K562 (cell line): ENCODE results near the gene KRT35. TPM values are rescaled to one million over a fixed set of nuclear protein-coding genes. Genes with fewer than 3 reads are reported as not detected.

Source experiments
- BRCA1 ChIP-seq, 2 experiments: fragments of 450-650 bp in 1 of 2; sonication (generic) in 1 of 2; formaldehyde crosslinking in 1 of 2; IDR thresholded peaks; 2 replicates each; pipeline versions ENCODE4 v1.5.0 to v1.6.1; 2017 to 2020; ENCODE audit warnings: mild to moderate bottlenecking in 1 of 2, missing genetic modification reagents in 1 of 2
- CEBPG ChIP-seq, 3 experiments: fragments of 200-800 bp in 1 of 3; sonication (Bioruptor generic) in 1 of 3; sonication (generic) in 1 of 3; formaldehyde crosslinking in 1 of 3; IDR thresholded peaks in 2 of 3; conservative IDR thresholded peaks in 1 of 3; 2 replicates each; pipeline versions ENCODE4 v1.6.1 to v1.8.0; 2016 to 2022; ENCODE audit warnings: missing compliant biosample characterization in 2 of 3, missing genetic modification characterization in 2 of 3, mild to moderate bottlenecking in 1 of 3, missing genetic modification reagents in 1 of 3
- FOSL1 ChIP-seq: fragments of 200-800 bp; sonication (Bioruptor generic); conservative IDR thresholded peaks from 2 replicates; pipeline ENCODE4 v1.6.1; 2016; ENCODE audit warnings: missing genetic modification characterization, missing compliant biosample characterization
- HDAC2 ChIP-seq: fragments of 450-650 bp; IDR thresholded peaks from 2 replicates; pipeline ENCODE4 v1.6.1; 2016; ENCODE audit warnings: mild to moderate bottlenecking
- KAT7 ChIP-seq: sonication (generic); formaldehyde crosslinking; IDR thresholded peaks from 2 replicates; pipeline ENCODE4 v1.8.0; 2022; ENCODE audit warnings: missing genetic modification reagents, mild to moderate bottlenecking, borderline replicate concordance
- KLF1 ChIP-seq: fragments of 450-650 bp; IDR thresholded peaks from 2 replicates; pipeline ENCODE4 v1.6.1; 2016; ENCODE audit warnings: missing genetic modification characterization, missing compliant biosample characterization
- NCOR1 ChIP-seq: fragments of 450-650 bp; IDR thresholded peaks from 2 replicates; pipeline ENCODE4 v1.6.1; 2016; ENCODE audit warnings: mild to moderate bottlenecking, moderate library complexity
- NFIC ChIP-seq: fragments of 450-650 bp; IDR thresholded peaks from 2 replicates; pipeline ENCODE4 v1.6.1; 2017; ENCODE audit warnings: mild to moderate bottlenecking, inconsistent platforms
- PHF20 ChIP-seq: fragments of 450-650 bp; IDR thresholded peaks from 2 replicates; pipeline ENCODE4 v1.6.1; 2018; ENCODE audit not compliant: partially characterized antibody
- PHF21A ChIP-seq: fragments of 450-650 bp; IDR thresholded peaks from 2 replicates; pipeline ENCODE4 v1.6.1; 2017; ENCODE audit warnings: low read depth, borderline replicate concordance
- RBFOX2 ChIP-seq: fragments of 200-400 bp; formaldehyde crosslinking; IDR thresholded peaks from 2 replicates; pipeline ENCODE4 v1.6.1; 2017; ENCODE audit warnings: low read depth, mild to moderate bottlenecking, low read length, moderate library complexity
- SMARCC2 ChIP-seq: fragments of 450-650 bp; IDR thresholded peaks from 2 replicates; pipeline ENCODE4 v1.6.1; 2017; ENCODE audit warnings: antibody characterized with exemption, moderate library complexity, mild to moderate bottlenecking, low read depth
- ZNF146 ChIP-seq: IDR thresholded peaks from one replicate; pipeline ENCODE4 v1.6.1; 2018; ENCODE audit warnings: missing compliant biosample characterization; ENCODE audit not compliant: unreplicated experiment
- ZNF224 ChIP-seq: sonication (generic); formaldehyde crosslinking; IDR thresholded peaks from 2 replicates; pipeline ENCODE4 v1.8.0; 2022; ENCODE audit warnings: mild to moderate bottlenecking, missing genetic modification reagents
- ZNF507 ChIP-seq: conservative IDR thresholded peaks from 2 replicates; pipeline ENCODE4 v1.6.1; 2017; ENCODE audit warnings: missing genetic modification characterization, missing compliant biosample characterization
- polyA plus RNA-seq, 8 experiments: library from polyadenylated mRNA; depleted of rRNA in 4 of 8; stranded (reverse) in 5 of 8; unstranded in 3 of 8; fragments of >200 nt; fragmentation: Nextera tagmentation in 2 of 8; fragmentation: Illumina TruSeq in 1 of 8; extraction: Ambion mirVana in 2 of 8; extraction: Trizol in 1 of 8; gene quantifications; 2 replicates each; pipeline versions ENCODE4 v1.2.1 to v1.2.3, GENCODE V29; 2011 to 2014; ENCODE audit warnings: inconsistent platforms in 1 of 8, missing spikeins in 1 of 8
- total RNA-seq, 7 experiments: library from RNA; depleted of rRNA in 6 of 7; stranded (reverse); fragments of >200 nt in 6 of 7; fragmentation: Illumina TruSeq in 2 of 7; extraction: Trizol in 2 of 7; gene quantifications; 2 replicates each; pipeline versions ENCODE4 v1.2.1 to v1.2.3, GENCODE V29; 2011 to 2021; ENCODE audit warnings: low replicate concordance in 1 of 7
- TF ChIP-seq, protein P1 (sequence below): fragments of 200-400 bp; formaldehyde crosslinking; IDR thresholded peaks from 2 replicates; pipeline ENCODE4 v1.6.1; 2017; ENCODE audit warnings: mild to moderate bottlenecking, low read depth, low read length, moderate library complexity
- TF ChIP-seq, protein P2 (sequence below): sonication (generic); formaldehyde crosslinking; IDR thresholded peaks from 2 replicates; pipeline ENCODE4 v1.8.0; 2022; ENCODE audit warnings: missing genetic modification reagents, mild to moderate bottlenecking, moderate library complexity, borderline replicate concordance
- TF ChIP-seq, protein P3 (sequence below): sonication (generic); formaldehyde crosslinking; IDR thresholded peaks from 2 replicates; pipeline ENCODE4 v1.8.0; 2023; ENCODE audit warnings: mild to moderate bottlenecking, missing genetic modification reagents
- TF ChIP-seq, protein P4 (sequence below): fragments of 450-650 bp; IDR thresholded peaks from 2 replicates; pipeline ENCODE4 v1.6.1; 2014; ENCODE audit warnings: low read depth, mild to moderate bottlenecking, moderate library complexity, borderline replicate concordance

Gene KRT35
- total and polyA plus RNA-seq, 9 of the 15 experiments (the other 6 are each of a cell fraction or from before 2014, with no cell fraction given): not detected

DNA sequence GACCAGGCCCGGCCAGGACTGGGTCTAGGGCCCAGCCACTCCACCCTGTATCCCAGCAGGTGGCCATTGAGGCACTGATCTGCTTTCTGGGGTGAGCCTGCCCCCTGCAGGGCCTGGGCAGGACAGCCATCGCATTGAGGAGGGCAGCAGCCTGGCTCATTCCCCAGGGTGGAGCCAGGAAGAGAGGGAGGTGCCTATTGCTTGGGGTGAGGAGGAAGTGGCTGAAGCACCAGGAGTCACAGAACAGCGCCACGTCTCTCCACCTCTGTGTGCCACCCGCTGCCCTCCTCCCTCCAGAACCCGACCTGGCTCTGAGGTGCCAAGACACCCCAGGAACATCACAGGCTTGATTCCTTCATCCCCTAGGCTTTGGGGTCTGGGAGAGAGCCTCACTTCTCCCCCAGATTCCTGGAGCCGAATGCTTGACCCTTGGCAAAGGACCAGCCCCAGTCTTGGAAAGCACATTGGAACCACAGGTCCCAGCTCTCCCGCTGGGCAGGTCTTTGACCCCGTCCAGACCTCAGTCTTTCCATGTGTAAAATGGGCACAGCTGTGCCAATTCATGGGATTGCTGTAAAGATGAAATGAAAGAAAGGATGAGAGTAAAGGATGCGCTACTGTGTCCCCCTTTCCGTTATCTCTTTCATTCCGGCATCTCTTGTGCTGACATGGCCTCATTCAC, 16.0 kb upstream of the KRT35 start (continued):
- TF ChIP-seq, protein P1, sequence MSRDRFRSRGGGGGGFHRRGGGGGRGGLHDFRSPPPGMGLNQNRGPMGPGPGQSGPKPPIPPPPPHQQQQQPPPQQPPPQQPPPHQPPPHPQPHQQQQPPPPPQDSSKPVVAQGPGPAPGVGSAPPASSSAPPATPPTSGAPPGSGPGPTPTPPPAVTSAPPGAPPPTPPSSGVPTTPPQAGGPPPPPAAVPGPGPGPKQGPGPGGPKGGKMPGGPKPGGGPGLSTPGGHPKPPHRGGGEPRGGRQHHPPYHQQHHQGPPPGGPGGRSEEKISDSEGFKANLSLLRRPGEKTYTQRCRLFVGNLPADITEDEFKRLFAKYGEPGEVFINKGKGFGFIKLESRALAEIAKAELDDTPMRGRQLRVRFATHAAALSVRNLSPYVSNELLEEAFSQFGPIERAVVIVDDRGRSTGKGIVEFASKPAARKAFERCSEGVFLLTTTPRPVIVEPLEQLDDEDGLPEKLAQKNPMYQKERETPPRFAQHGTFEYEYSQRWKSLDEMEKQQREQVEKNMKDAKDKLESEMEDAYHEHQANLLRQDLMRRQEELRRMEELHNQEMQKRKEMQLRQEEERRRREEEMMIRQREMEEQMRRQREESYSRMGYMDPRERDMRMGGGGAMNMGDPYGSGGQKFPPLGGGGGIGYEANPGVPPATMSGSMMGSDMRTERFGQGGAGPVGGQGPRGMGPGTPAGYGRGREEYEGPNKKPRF: no peak
- TF ChIP-seq NFIC (peak; percentile 34; the same call in 1 of the 2 replicates), ZNF146 (CRISPR knock-in tag) (no peak), PHF20 (peak; percentile 13), ZNF507 (tag) (no peak), RBFOX2 (peak; percentile 58), HDAC2 (peak; percentile 93), SMARCC2 (no peak), CEBPG (CRISPR knock-in tag; IDR thresholded peaks at IDR 0.05) (no peak), CEBPG (tag; conservative IDR thresholded peaks at IDR 0.05 in 1 of 2, IDR thresholded peaks at IDR 0.05 in 1 of 2) (no peak), KLF1 (0 out of 2 replicates have a peak, but pooled peaks have one; percentile 16), ZNF224 (CRISPR knock-in tag) (no peak), PHF21A (0 out of 2 replicates have a peak, but pooled peaks have one; percentile 23), FOSL1 (0 out of 2 replicates have a peak, but pooled peaks have one; percentile 21), BRCA1 (IDR thresholded peaks at IDR 0.05) (no peak), BRCA1 (CRISPR knock-in tag; IDR thresholded peaks at IDR 0.05) (no peak), KAT7 (CRISPR knock-in tag) (no peak), NCOR1 (no peak)
- TF ChIP-seq, protein P2, sequence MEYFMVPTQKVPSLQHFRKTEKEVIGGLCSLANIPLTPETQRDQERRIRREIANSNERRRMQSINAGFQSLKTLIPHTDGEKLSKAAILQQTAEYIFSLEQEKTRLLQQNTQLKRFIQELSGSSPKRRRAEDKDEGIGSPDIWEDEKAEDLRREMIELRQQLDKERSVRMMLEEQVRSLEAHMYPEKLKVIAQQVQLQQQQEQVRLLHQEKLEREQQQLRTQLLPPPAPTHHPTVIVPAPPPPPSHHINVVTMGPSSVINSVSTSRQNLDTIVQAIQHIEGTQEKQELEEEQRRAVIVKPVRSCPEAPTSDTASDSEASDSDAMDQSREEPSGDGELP (CRISPR knock-in tag): peak; percentile 46; the same call in 1 of the 2 replicates
- TF ChIP-seq, protein P3, sequence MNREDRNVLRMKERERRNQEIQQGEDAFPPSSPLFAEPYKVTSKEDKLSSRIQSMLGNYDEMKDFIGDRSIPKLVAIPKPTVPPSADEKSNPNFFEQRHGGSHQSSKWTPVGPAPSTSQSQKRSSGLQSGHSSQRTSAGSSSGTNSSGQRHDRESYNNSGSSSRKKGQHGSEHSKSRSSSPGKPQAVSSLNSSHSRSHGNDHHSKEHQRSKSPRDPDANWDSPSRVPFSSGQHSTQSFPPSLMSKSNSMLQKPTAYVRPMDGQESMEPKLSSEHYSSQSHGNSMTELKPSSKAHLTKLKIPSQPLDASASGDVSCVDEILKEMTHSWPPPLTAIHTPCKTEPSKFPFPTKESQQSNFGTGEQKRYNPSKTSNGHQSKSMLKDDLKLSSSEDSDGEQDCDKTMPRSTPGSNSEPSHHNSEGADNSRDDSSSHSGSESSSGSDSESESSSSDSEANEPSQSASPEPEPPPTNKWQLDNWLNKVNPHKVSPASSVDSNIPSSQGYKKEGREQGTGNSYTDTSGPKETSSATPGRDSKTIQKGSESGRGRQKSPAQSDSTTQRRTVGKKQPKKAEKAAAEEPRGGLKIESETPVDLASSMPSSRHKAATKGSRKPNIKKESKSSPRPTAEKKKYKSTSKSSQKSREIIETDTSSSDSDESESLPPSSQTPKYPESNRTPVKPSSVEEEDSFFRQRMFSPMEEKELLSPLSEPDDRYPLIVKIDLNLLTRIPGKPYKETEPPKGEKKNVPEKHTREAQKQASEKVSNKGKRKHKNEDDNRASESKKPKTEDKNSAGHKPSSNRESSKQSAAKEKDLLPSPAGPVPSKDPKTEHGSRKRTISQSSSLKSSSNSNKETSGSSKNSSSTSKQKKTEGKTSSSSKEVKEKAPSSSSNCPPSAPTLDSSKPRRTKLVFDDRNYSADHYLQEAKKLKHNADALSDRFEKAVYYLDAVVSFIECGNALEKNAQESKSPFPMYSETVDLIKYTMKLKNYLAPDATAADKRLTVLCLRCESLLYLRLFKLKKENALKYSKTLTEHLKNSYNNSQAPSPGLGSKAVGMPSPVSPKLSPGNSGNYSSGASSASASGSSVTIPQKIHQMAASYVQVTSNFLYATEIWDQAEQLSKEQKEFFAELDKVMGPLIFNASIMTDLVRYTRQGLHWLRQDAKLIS (CRISPR knock-in tag): no peak
- TF ChIP-seq, protein P4, sequence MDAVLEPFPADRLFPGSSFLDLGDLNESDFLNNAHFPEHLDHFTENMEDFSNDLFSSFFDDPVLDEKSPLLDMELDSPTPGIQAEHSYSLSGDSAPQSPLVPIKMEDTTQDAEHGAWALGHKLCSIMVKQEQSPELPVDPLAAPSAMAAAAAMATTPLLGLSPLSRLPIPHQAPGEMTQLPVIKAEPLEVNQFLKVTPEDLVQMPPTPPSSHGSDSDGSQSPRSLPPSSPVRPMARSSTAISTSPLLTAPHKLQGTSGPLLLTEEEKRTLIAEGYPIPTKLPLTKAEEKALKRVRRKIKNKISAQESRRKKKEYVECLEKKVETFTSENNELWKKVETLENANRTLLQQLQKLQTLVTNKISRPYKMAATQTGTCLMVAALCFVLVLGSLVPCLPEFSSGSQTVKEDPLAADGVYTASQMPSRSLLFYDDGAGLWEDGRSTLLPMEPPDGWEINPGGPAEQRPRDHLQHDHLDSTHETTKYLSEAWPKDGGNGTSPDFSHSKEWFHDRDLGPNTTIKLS: peak; percentile 61; the same call in 1 of the 2 replicates
